Activated CD4-positive, alpha-beta T cell treated with anti-CD3 and anti-CD28 coated beads, Interleukin-2, amount 50 U/mL, for 4 hours (primary cell): ENCODE data around the gene ERMAP.

ENCODE experiments used
- DNase-seq, 2 experiments: peaks; one replicate each; pipeline ENCODE4 v3.0.0-alpha.2; 2020

ERMAP gene

GRCh38 chr1:42877380-42877779 lies 60.5 kb downstream of the ERMAP start:
- no peak for DNase-seq

- no peak for DNase-seq
Observed at GRCh38 chr1:42880384-42880783, 63.5 kb downstream of the ERMAP start.

- no peak for DNase-seq
Observed at GRCh38 chr1:42886046-42886739, 69.3 kb downstream of the ERMAP start.

- DNase-seq = no peak
Observed at GRCh38 chr1:42886800-42887199, 69.9 kb downstream of the ERMAP start.

- no peak for DNase-seq
Observed at GRCh38 chr1:42887366-42887765, 70.4 kb downstream of the ERMAP start.

GRCh38 chr1:42888013-42888633 lies 71.2 kb downstream of the ERMAP start:
- DNase-seq = no peak

- no peak for DNase-seq
Observed at GRCh38 chr1:42889264-42889663, 72.3 kb downstream of the ERMAP start.

- no peak for DNase-seq
Observed at GRCh38 chr1:42891465-42892138, 74.7 kb downstream of the ERMAP start.
